ENCODE data around the gene LTBP3. TPM values are rescaled to one million over a fixed set of nuclear protein-coding genes. Genes with fewer than 3 reads are reported as not detected.

LTBP3 gene
- total and polyA plus RNA-seq, 9 of the 15 experiments (the other 6 are each of a cell fraction or from before 2014, with no cell fraction given) = 0.06 to 20.5 (median 4.8) TPM

GRCh38 chr11:65493367-65494176 is 64.6 kb downstream of the LTBP3 start (continued):
- TF ChIP-seq ZNF592 (IDR thresholded peaks at IDR 0.05) (peak; percentile 59), CC2D1A (IDR thresholded peaks at IDR 0.05) (peak; percentile 18; the same call in 1 of the 2 replicates), HNRNPL (IDR thresholded peaks at IDR 0.05; ENCODE audit: low read depth, low read length) (no peak), TFAM (CRISPR knock-in tag; conservative IDR thresholded peaks at IDR 0.05) (no peak), ZC3H11A (IDR thresholded peaks at IDR 0.05; ENCODE audit: low read depth, low read length) (no peak), NFATC3 (IDR thresholded peaks at IDR 0.05) (no peak), PRDM10 (IDR thresholded peaks at IDR 0.05; ENCODE audit: partially characterized antibody) (peak; percentile 74), C11orf30 (IDR thresholded peaks at IDR 0.05; ENCODE audit: low read depth) (no peak), NR0B1 (IDR thresholded peaks at IDR 0.05; ENCODE audit: partially characterized antibody) (no peak), ZBTB43 (CRISPR knock-in tag; IDR thresholded peaks at IDR 0.05) (no peak)
